ENCODE measurements around the gene PLOD1.
"Not testable (repeated sequence)": the region's sequence is repeated elsewhere in the genome, so short reads cannot be mapped to it uniquely, and the experiment has no call there.

Gene PLOD1

GRCh38 chr1:11912482-11913216, 21.9 kb upstream of the PLOD1 start:
- DNase-seq = not testable (repeated sequence)

- DNase-seq = no peak
These were observed 21.2 kb upstream of the PLOD1 start for GRCh38 chr1:11913291-11913690.

GRCh38 chr1:11914024-11914423, 20.5 kb upstream of the PLOD1 start:
- no peak for DNase-seq

- no peak for DNase-seq
These were observed 15.6 kb upstream of the PLOD1 start for GRCh38 chr1:11918799-11919519.

GRCh38 chr1:11919621-11920020, 14.9 kb upstream of the PLOD1 start:
- no peak for DNase-seq

- no peak for DNase-seq
These were observed 14.1 kb upstream of the PLOD1 start for GRCh38 chr1:11920239-11920903.

GRCh38 chr1:11921022-11921421, 13.5 kb upstream of the PLOD1 start:
- DNase-seq = no peak

- DNase-seq = no peak
These were observed 11.3 kb upstream of the PLOD1 start for GRCh38 chr1:11923069-11923826.

GRCh38 chr1:11923827-11924113, 10.7 kb upstream of the PLOD1 start:
- no peak for DNase-seq

- DNase-seq = no peak
These were observed 10.0 kb upstream of the PLOD1 start for GRCh38 chr1:11924334-11925195.

- not testable (repeated sequence) for DNase-seq
These were observed 9.2 kb upstream of the PLOD1 start for GRCh38 chr1:11925196-11925937.

- DNase-seq = no peak
These were observed 8.6 kb upstream of the PLOD1 start for GRCh38 chr1:11925938-11926292.

GRCh38 chr1:11927866-11928592, 6.5 kb upstream of the PLOD1 start:
- DNase-seq = no peak

GRCh38 chr1:11929849-11930248, 4.7 kb upstream of the PLOD1 start:
- DNase-seq = peak; percentile 35

- DNase-seq = no peak
These were observed 3.7 kb upstream of the PLOD1 start for GRCh38 chr1:11930571-11931445.

GRCh38 chr1:11931845-11932244, 2.7 kb upstream of the PLOD1 start:
- no peak for DNase-seq

GRCh38 chr1:11935057-11935412, 518 bp downstream of the PLOD1 start:
- no peak for DNase-seq

- DNase-seq = not testable (repeated sequence)
These were observed 1.2 kb downstream of the PLOD1 start for GRCh38 chr1:11935733-11936132.

- DNase-seq = no peak
These were observed 4.4 kb downstream of the PLOD1 start for GRCh38 chr1:11938722-11939526.
